GM12878 (cell line): ENCODE data around the gene CABLES1. TPM values are rescaled to one million over a fixed set of nuclear protein-coding genes. Genes with fewer than 3 reads are reported as not detected.

Experiments used
- ATAC-seq: fragments of 200-7000 bp; cut with Tn5 transposase; 3 replicates; pipeline ENCODE4 v1.9.1; 2020; ENCODE audit warnings: mild to moderate bottlenecking, moderate library complexity
- BruUV-seq: library from RNA; stranded (reverse); fragments of 400-500 nt; replicated peaks from 2 replicates; lab custom pipeline; 2021; lab: Mats Ljungman, UMichigan
- CTCF ChIA-PET: fragments of 300-600 bp; sonication (Branson Sonifier 250); formaldehyde crosslinking; extraction: SDS; loops from one replicate; lab custom pipeline; 2021; ENCODE audit warnings: inconsistent platforms; lab: Yijun Ruan, JAX
- POLR2A ChIA-PET: fragments of 350-600 bp; formaldehyde crosslinking; extraction: SDS; loops from one replicate; lab custom pipeline; 2021; ENCODE audit warnings: inconsistent platforms; lab: Charles Lee
- RAD21 ChIA-PET: fragments of 300-600 bp; sonication (Branson Sonifier 250); formaldehyde crosslinking; loops from one replicate; lab custom pipeline; 2023; ENCODE audit warnings: antibody characterized with exemption; ENCODE audit not compliant: unreplicated experiment; lab: Charles Lee
- SMC1A ChIA-PET: fragments of 300-600 bp; sonication (Branson Sonifier 250); formaldehyde crosslinking; loops from one replicate; lab custom pipeline; 2023; ENCODE audit not compliant: unreplicated experiment, uncharacterized antibody; lab: Charles Lee
- DNase-seq: peaks from one replicate; pipeline ENCODE4 v3.0.0-alpha.2; 2011; ENCODE audit warnings: low read depth, low spot score
- FAIRE-seq: peaks from 3 replicates; lab custom pipeline; 2011; peaks lifted over from hg19 to GRCh38; lab: Jason Lieb, UNC
- H2AFZ ChIP-seq: 2 replicates; pipeline ENCODE4 v1.6.0; 2011; ENCODE audit warnings: low read depth, low read length, control low read depth; ENCODE audit not compliant: control insufficient read depth
- H3K27ac ChIP-seq: 2 replicates; pipeline ENCODE4 v1.5.1; 2011; ENCODE audit warnings: control low read depth; ENCODE audit not compliant: control insufficient read depth, insufficient read depth
- H3K27me3 ChIP-seq, 2 experiments: replicated peaks in 1 of 2; 2 replicates each; pipeline versions ENCODE4 v1.6.0 to v1.6.1; 2011; ENCODE audit warnings: low read length in 1 of 2; ENCODE audit not compliant: control insufficient read depth in 2 of 2, insufficient read depth in 2 of 2
- H3K36me3 ChIP-seq, 2 experiments: 2 replicates each; pipeline ENCODE4 v1.5.1; 2011; ENCODE audit warnings: low read length in 1 of 2; ENCODE audit not compliant: control insufficient read depth in 2 of 2, insufficient read depth in 2 of 2
- H3K4me1 ChIP-seq: 2 replicates; pipeline ENCODE4 v1.6.1; 2011; ENCODE audit warnings: mild to moderate bottlenecking, low read length, moderate library complexity, mixed read lengths; ENCODE audit not compliant: control insufficient read depth, insufficient read depth
- H3K4me2 ChIP-seq: 2 replicates; pipeline ENCODE4 v1.6.0; 2011; ENCODE audit warnings: control low read depth; ENCODE audit not compliant: control insufficient read depth, insufficient read depth
- H3K4me3 ChIP-seq: fragments of 200-600 bp; sonication (generic); 2 replicates; pipeline ENCODE4 v1.5.1; 2016
- H3K79me2 ChIP-seq: 2 replicates; pipeline ENCODE4 v1.6.0; 2011; ENCODE audit warnings: low read length; ENCODE audit not compliant: control insufficient read depth, insufficient read depth
- H3K9ac ChIP-seq: 2 replicates; pipeline ENCODE4 v1.8.0; 2011; ENCODE audit warnings: low read length, control low read depth, mixed read lengths; ENCODE audit not compliant: control insufficient read depth, insufficient read depth
- H3K9me3 ChIP-seq: replicated peaks from 3 replicates; pipeline ENCODE4 v1.5.1; 2011; ENCODE audit warnings: mild to moderate bottlenecking, low read length; ENCODE audit not compliant: control insufficient read depth, insufficient read depth
- H4K20me1 ChIP-seq: 2 replicates; pipeline ENCODE4 v1.6.0; 2011; ENCODE audit not compliant: control insufficient read depth, insufficient read depth
- GABPA ChIP-seq: IDR thresholded peaks from 2 replicates; pipeline ENCODE4 v1.6.1; 2014; ENCODE audit warnings: antibody characterized with exemption, low read depth, mild to moderate bottlenecking, inconsistent platforms
- IKZF1 ChIP-seq: fragments of 450-650 bp; conservative IDR thresholded peaks from 2 replicates; pipeline ENCODE4 v1.6.1; 2017; ENCODE audit warnings: antibody characterized with exemption, mild to moderate bottlenecking
- NFYA ChIP-seq: IDR thresholded peaks from 2 replicates; pipeline ENCODE4 v1.6.1; 2011; ENCODE audit warnings: low read depth, mild to moderate bottlenecking, low read length, improper control_type of control experiment, borderline replicate concordance
- WGBS: methylation state at CpG from one replicate; pipeline ENCODE4 v1.1.6; 2016; ENCODE audit warnings: low lambda C conversion rate; ENCODE audit not compliant: insufficient replicate concordance, insufficient coverage; ENCODE audit errors: missing lambda C conversion rate; 5-methylcytosine and 5-hydroxymethylcytosine counted together
- in situ Hi-C: fragments of 300-500 bp; cut with MboI; formaldehyde crosslinking; loops from 9 replicates; pipeline ENCODE4 v1.14.3; 2018; ENCODE audit warnings: mixed read lengths
- intact Hi-C: fragments of 100-400 bp; cut with micrococcal nuclease; formaldehyde crosslinking; loops from one replicate; pipeline ENCODE4 v1.14.2; 2022; ENCODE audit not compliant: unreplicated experiment
- polyA plus RNA-seq, 11 experiments: library from polyadenylated mRNA; depleted of rRNA in 4 of 11; unstranded in 6 of 11; stranded (reverse) in 5 of 11; fragments of >200 nt; fragmentation: Nextera tagmentation in 4 of 11; fragmentation: Illumina TruSeq in 1 of 11; extraction: Ambion mirVana in 4 of 11; extraction: Trizol in 1 of 11; gene quantifications; 1 replicate in 1 of 11; 2 replicates in 10 of 11; pipeline versions ENCODE4 v1.2.1 to v1.2.3, GENCODE V29; 2011 to 2016; ENCODE audit warnings: inconsistent platforms in 2 of 11, missing spikeins in 2 of 11, low read depth in 1 of 11
- total RNA-seq, 4 experiments: library from RNA; depleted of rRNA in 3 of 4; stranded (reverse); fragments of >200 nt in 3 of 4; fragmentation: Illumina TruSeq in 1 of 4; extraction: Trizol in 1 of 4; gene quantifications; 2 replicates each; pipeline versions ENCODE4 v1.2.1 to v1.2.3, GENCODE V29; 2013 to 2021
- TF ChIP-seq, protein P1 (sequence below): fragments of 450-650 bp; IDR thresholded peaks from 2 replicates; pipeline ENCODE4 v1.6.1; 2018; ENCODE audit warnings: mild to moderate bottlenecking, low read depth, moderate library complexity; ENCODE audit not compliant: partially characterized antibody

Gene CABLES1
- total and polyA plus RNA-seq, 10 of the 15 experiments (the other 5 are each of a cell fraction or from before 2014, with no cell fraction given): 2.9 to 27.2 (median 8.2) TPM

GRCh38 chr18:23243816-23244215 is 108.5 kb downstream of the CABLES1 start:
- no TSS peak for BruUV-seq
- intact Hi-C loops (no loop called here), in situ Hi-C loops (no loop called here)
- Histone ChIP-seq H3K9me3 (no peaks in the 10 kb centered on the region), H4K20me1 (no peaks in the 10 kb centered on the region), H3K27me3 (no peaks in the 10 kb centered on the region), H3K36me3 (peaks cover 3 to 12% of the 10 kb centered on the region in 2 experiments; a peak in 2 of 4 replicates), H3K27ac (no peak overlapping the region), H3K79me2 (no peaks in the 10 kb centered on the region), H3K9ac (no peak overlapping the region), H2AFZ (no peak overlapping the region), H3K4me3 (no peak overlapping the region), H3K4me2 (no peak overlapping the region), H3K4me1 (peaks cover 31% of the 10 kb centered on the region)
- WGBS: 97% methylated on average over 11 of the region's 12 CpGs
- no peak for TF ChIP-seq GABPA
- TF ChIP-seq NFYA: no peak
- TF ChIP-seq, protein P1, sequence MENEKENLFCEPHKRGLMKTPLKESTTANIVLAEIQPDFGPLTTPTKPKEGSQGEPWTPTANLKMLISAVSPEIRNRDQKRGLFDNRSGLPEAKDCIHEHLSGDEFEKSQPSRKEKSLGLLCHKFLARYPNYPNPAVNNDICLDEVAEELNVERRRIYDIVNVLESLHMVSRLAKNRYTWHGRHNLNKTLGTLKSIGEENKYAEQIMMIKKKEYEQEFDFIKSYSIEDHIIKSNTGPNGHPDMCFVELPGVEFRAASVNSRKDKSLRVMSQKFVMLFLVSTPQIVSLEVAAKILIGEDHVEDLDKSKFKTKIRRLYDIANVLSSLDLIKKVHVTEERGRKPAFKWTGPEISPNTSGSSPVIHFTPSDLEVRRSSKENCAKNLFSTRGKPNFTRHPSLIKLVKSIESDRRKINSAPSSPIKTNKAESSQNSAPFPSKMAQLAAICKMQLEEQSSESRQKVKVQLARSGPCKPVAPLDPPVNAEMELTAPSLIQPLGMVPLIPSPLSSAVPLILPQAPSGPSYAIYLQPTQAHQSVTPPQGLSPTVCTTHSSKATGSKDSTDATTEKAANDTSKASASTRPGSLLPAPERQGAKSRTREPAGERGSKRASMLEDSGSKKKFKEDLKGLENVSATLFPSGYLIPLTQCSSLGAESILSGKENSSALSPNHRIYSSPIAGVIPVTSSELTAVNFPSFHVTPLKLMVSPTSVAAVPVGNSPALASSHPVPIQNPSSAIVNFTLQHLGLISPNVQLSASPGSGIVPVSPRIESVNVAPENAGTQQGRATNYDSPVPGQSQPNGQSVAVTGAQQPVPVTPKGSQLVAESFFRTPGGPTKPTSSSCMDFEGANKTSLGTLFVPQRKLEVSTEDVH: no peak
- no peak for TF ChIP-seq IKZF1
- ATAC-seq (no peak), FAIRE-seq (no peak), DNase-seq (no peak)
- ChIA-PET SMC1A (interaction anchor here (0.6 to 1.3 kb wide), 6 partner anchors 12 to 385 kb away, joined by 3 to 5 read pairs (median 4); no protein-coding TSS in a partner anchor), CTCF (interaction anchor here (0.8 to 2.0 kb wide), 3 partner anchors 13 to 110 kb away, joined by 3 to 9 read pairs (median 3); no protein-coding TSS in a partner anchor), POLR2A (interaction anchor here (1.2 to 4.8 kb wide), 4 partner anchors 16 to 110 kb away, joined by 3 to 58 read pairs (median 13); no protein-coding TSS in a partner anchor), RAD21 (interaction anchor here (1.0 to 4.5 kb wide), 4 partner anchors 16 to 106 kb away, joined by 5 to 42 read pairs (median 14); no protein-coding TSS in a partner anchor)
